ENCODE data around the gene VIP.

- TF ChIP-seq, protein P1, sequence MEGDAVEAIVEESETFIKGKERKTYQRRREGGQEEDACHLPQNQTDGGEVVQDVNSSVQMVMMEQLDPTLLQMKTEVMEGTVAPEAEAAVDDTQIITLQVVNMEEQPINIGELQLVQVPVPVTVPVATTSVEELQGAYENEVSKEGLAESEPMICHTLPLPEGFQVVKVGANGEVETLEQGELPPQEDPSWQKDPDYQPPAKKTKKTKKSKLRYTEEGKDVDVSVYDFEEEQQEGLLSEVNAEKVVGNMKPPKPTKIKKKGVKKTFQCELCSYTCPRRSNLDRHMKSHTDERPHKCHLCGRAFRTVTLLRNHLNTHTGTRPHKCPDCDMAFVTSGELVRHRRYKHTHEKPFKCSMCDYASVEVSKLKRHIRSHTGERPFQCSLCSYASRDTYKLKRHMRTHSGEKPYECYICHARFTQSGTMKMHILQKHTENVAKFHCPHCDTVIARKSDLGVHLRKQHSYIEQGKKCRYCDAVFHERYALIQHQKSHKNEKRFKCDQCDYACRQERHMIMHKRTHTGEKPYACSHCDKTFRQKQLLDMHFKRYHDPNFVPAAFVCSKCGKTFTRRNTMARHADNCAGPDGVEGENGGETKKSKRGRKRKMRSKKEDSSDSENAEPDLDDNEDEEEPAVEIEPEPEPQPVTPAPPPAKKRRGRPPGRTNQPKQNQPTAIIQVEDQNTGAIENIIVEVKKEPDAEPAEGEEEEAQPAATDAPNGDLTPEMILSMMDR (IDR thresholded peaks at IDR 0.05), result no peak
- no peak for TF ChIP-seq POLR2A (IDR thresholded peaks at IDR 0.05)
Measured at GRCh38 chr6:152721956-152722355, 28.6 kb upstream of the VIP start.
